A549 (cell line): Measurements from ENCODE around the gene HDAC3. TPM values are rescaled to one million over a fixed set of nuclear protein-coding genes. Genes with fewer than 3 reads are reported as not detected.

ENCODE experiments used
- ATAC-seq, 2 experiments: fragments of 200-7000 bp in 1 of 2; fragments of >200 bp in 1 of 2; cut with Nextera tagmentation in 1 of 2; cut with Tn5 transposase in 1 of 2; 3 replicates each; pipeline versions ENCODE4 v1.8.0 to v1.9.1; 2018 to 2020; ENCODE audit warnings: mild to moderate bottlenecking in 1 of 2, moderate library complexity in 1 of 2
- CTCF ChIA-PET: fragments of 300-600 bp; sonication (Branson Sonifier 250); formaldehyde crosslinking; extraction: SDS; loops from one replicate; lab custom pipeline; 2021; ENCODE audit warnings: antibody characterized with exemption, inconsistent platforms; lab: Yijun Ruan, JAX
- POLR2A ChIA-PET: fragments of 350-600 bp; formaldehyde crosslinking; extraction: SDS; loops from one replicate; lab custom pipeline; 2021; ENCODE audit warnings: antibody characterized with exemption, inconsistent platforms; lab: Yijun Ruan, JAX
- DNase-seq, 2 experiments: peaks; one replicate each; pipeline versions ENCODE4 v3.0.0 to v3.0.0-alpha.2; 2011 to 2016; ENCODE audit warnings: low read depth in 1 of 2, low spot score in 1 of 2
- FAIRE-seq: peaks from 2 replicates; lab custom pipeline; 2011; peaks lifted over from hg19 to GRCh38; lab: Jason Lieb, UNC
- H3K27ac ChIP-seq, 2 experiments: fragments of >200 bp; sonication (Bioruptor Twin); formaldehyde crosslinking; 3 replicates each; pipeline ENCODE4 v1.5.1; 2016 to 2017
- H3K4me1 ChIP-seq: fragments of >200 bp; sonication (Bioruptor Twin); formaldehyde crosslinking; 3 replicates; pipeline ENCODE4 v1.6.1; 2016
- H3K4me2 ChIP-seq: fragments of >200 bp; sonication (Bioruptor Twin); formaldehyde crosslinking; 3 replicates; pipeline ENCODE4 v1.6.1; 2016
- H3K4me3 ChIP-seq: fragments of >200 bp; sonication (Bioruptor Twin); formaldehyde crosslinking; 3 replicates; pipeline ENCODE4 v1.5.1; 2016
- H3K9me3 ChIP-seq: fragments of >200 bp; sonication (Bioruptor Twin); formaldehyde crosslinking; 3 replicates; pipeline ENCODE4 v1.6.1; 2016
- CBX8 ChIP-seq: fragments of 200-600 bp; sonication (generic); IDR thresholded peaks from 2 replicates; pipeline ENCODE4 v1.6.1; 2016
- EHF ChIP-seq: fragments of 250-450 bp; sonication (Bioruptor Pico); IDR thresholded peaks from 2 replicates; pipeline ENCODE4 v1.5.0; 2020; ENCODE audit warnings: mild to moderate bottlenecking
- EP300 ChIP-seq, 2 experiments: fragments of >200 bp; sonication (Bioruptor Twin); formaldehyde crosslinking; IDR thresholded peaks; 2 replicates in 1 of 2; 3 replicates in 1 of 2; pipeline ENCODE4 v1.6.1; 2016 to 2017
- ESRRA ChIP-seq: fragments of 150-350 bp; IDR thresholded peaks from 2 replicates; pipeline ENCODE4 v1.6.1; 2014; ENCODE audit warnings: mild to moderate bottlenecking, low read length, borderline replicate concordance
- FOSB ChIP-seq: fragments of 250-450 bp; sonication (Bioruptor Pico); IDR thresholded peaks from 2 replicates; pipeline ENCODE4 v1.5.0; 2020; ENCODE audit warnings: mild to moderate bottlenecking, moderate library complexity
- FOSL2 ChIP-seq, 2 experiments: fragments of 450-650 bp in 1 of 2; fragments of >200 bp in 1 of 2; sonication (Bioruptor Twin) in 1 of 2; formaldehyde crosslinking; IDR thresholded peaks; 2 replicates each; pipeline versions ENCODE4 v1.5.0 to v1.6.1; 2016 to 2020; ENCODE audit warnings: mild to moderate bottlenecking in 1 of 2, moderate library complexity in 1 of 2
- FOXS1 ChIP-seq: fragments of 250-450 bp; sonication (Bioruptor Pico); IDR thresholded peaks from 2 replicates; pipeline ENCODE4 v1.5.0; 2020; ENCODE audit warnings: mild to moderate bottlenecking, moderate library complexity
- HOXA7 ChIP-seq: fragments of 250-450 bp; sonication (Bioruptor Pico); IDR thresholded peaks from 2 replicates; pipeline ENCODE4 v1.5.0; 2020; ENCODE audit warnings: mild to moderate bottlenecking, moderate library complexity
- JUN ChIP-seq, 2 experiments: fragments of >200 bp; sonication (Bioruptor Twin); formaldehyde crosslinking; IDR thresholded peaks; 2 replicates in 1 of 2; 3 replicates in 1 of 2; pipeline ENCODE4 v1.6.1; 2016 to 2017
- KDM1A ChIP-seq: fragments of 200-600 bp; sonication (generic); IDR thresholded peaks from 2 replicates; pipeline ENCODE4 v1.6.1; 2016; ENCODE audit warnings: low read depth, mild to moderate bottlenecking
- NPAS2 ChIP-seq: fragments of 250-450 bp; sonication (Bioruptor Pico); IDR thresholded peaks from 2 replicates; pipeline ENCODE4 v1.8.0; 2022; ENCODE audit warnings: mild to moderate bottlenecking, moderate library complexity, borderline replicate concordance
- NR3C1 ChIP-seq: fragments of >200 bp; sonication (Bioruptor Twin); formaldehyde crosslinking; IDR thresholded peaks from 3 replicates; pipeline ENCODE4 v1.6.1; 2017
- PHF8 ChIP-seq: fragments of 200-600 bp; sonication (generic); IDR thresholded peaks from 2 replicates; pipeline ENCODE4 v1.6.1; 2016; ENCODE audit warnings: low read depth, mild to moderate bottlenecking, antibody characterized with exemption, moderate library complexity, borderline replicate concordance
- POLR2A ChIP-seq: IDR thresholded peaks from 2 replicates; pipeline ENCODE4 v1.6.1; 2012; ENCODE audit warnings: mild to moderate bottlenecking, low read length
- POLR2AphosphoS2 ChIP-seq: conservative IDR thresholded peaks from 2 replicates; pipeline ENCODE4 v1.6.1; 2012; ENCODE audit warnings: low read length, improper control_type of control experiment, inconsistent platforms
- RCOR1 ChIP-seq: fragments of 150-350 bp; IDR thresholded peaks from 2 replicates; pipeline ENCODE4 v1.6.1; 2014; ENCODE audit warnings: antibody characterized with exemption, low read length, low read depth
- ZFP36 ChIP-seq: fragments of 450-650 bp; IDR thresholded peaks from 2 replicates; pipeline ENCODE4 v1.6.1; 2014; ENCODE audit warnings: borderline replicate concordance; ENCODE audit not compliant: partially characterized antibody
- ZSCAN20 ChIP-seq: fragments of 250-450 bp; sonication (Bioruptor Pico); IDR thresholded peaks from 2 replicates; pipeline ENCODE4 v1.8.0; 2022; ENCODE audit warnings: mild to moderate bottlenecking, moderate library complexity
- WGBS: methylation state at CpG from one replicate; pipeline ENCODE4 v1.1.6; 2017; ENCODE audit errors: missing lambda C conversion rate; 5-methylcytosine and 5-hydroxymethylcytosine counted together
- polyA plus RNA-seq, 4 experiments: library from polyadenylated mRNA; depleted of rRNA in 3 of 4; stranded (reverse); fragments of >200 nt; fragmentation: RNase III in 1 of 4; extraction: RNeasy Plus Mini Kit Qiagen cat#74134 plus additional on column Dnase treatment in 1 of 4; gene quantifications; 2 replicates in 3 of 4; 3 replicates in 1 of 4; pipeline ENCODE4 v1.2.3, GENCODE V29; 2011 to 2017
- TF ChIP-seq, protein P1 (sequence below): fragments of >200 bp; sonication (Bioruptor Twin); formaldehyde crosslinking; IDR thresholded peaks from 3 replicates; pipeline ENCODE4 v1.6.1; 2016
- TF ChIP-seq, protein P2 (sequence below): IDR thresholded peaks from 2 replicates; pipeline ENCODE4 v1.6.1; 2012
- TF ChIP-seq, protein P3 (sequence below): IDR thresholded peaks from 2 replicates; pipeline ENCODE4 v1.6.1; 2012

HDAC3 gene
- polyA plus RNA-seq, 2 of the 4 experiments (the other 2 are of a cell fraction), result 51.1 to 67.3 TPM

DNA sequence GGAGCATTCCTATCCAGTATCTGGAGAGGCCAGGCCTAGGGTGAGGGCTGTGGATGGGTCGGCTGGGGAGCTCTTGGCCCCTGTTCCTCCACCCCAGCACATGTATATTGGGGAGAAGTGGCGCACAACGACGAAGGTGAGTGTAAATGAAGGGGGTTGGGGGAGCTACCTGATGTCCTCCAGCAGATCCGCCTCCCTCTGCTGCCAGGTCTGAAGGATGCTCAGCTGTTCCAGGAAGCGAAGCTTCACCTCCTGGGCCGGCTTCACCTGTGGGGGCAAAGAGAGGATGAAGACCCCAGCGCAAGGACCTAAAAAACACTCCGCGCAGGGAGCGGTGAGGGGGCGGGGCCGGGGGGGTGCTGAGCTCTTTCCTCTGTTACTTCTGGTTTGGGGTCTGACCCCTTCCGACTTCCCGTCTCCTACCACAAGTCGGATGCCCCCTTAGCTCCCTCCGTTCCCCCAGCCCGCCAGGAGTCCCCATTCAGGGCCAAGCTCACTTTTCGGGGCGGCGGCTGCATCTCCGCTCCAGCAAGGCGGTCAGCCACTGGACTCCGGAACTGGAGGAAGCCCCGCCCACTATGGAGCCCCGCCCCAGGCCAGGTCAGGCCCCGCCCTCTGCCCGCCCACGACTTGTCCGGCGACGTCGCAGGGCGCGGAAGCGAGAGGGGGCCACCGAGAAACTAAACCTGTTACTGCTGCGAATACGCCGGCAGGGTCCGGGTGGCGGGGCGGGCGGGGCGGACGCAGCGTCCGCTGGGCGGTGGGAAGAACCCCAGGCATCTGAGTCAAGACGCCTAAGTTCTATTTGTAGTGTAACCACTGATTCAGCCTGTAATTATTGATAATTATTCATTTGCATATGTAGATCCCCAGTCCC lies 14.4 kb upstream of the HDAC3 start, which contains the start of gene FCHSD1:
FCHSD1 (minus strand) TSS at position 568 of the 877 bp plus-strand sequence; CDS start at position 518, 50 bp downstream.
- Histone ChIP-seq H3K4me3 (peak within 1 kb of the TSS; percentile 70), H3K9me3 (no peaks in the 10 kb centered on the region), H3K27ac (peak within 1 kb of the TSS; percentile 61 to 90), H3K4me2 (peak within 1 kb of the TSS; percentile 67), H3K4me1 (peaks cover 4% of the 10 kb centered on the region; the same call in 1 of the 3 replicates)
- CTCF ChIA-PET, result interaction anchor here (0.9 to 2.7 kb wide), 8 partner anchors 9 to 310 kb away, joined by 3 to 17 read pairs (median 3); partner anchors contain the start of gene DIAPH1
- TF ChIP-seq EHF (no peak), CBX8 (no peak), POLR2A (peak; percentile 59), JUN (IDR thresholded peaks at IDR 0.05) (peak in 1 of 2 experiments; percentile 28; a peak in 1 of 5 replicates), ZSCAN20 (CRISPR knock-in tag) (no peak), PHF8 (peak; percentile 51; the same call in 1 of the 2 replicates), FOXS1 (CRISPR knock-in tag) (no peak), FOSB (CRISPR knock-in tag) (no peak), NPAS2 (CRISPR knock-in tag) (no peak), FOSL2 (IDR thresholded peaks at IDR 0.05) (no peak), FOSL2 (CRISPR knock-in tag; IDR thresholded peaks at IDR 0.05) (no peak)
- TF ChIP-seq, protein P1, sequence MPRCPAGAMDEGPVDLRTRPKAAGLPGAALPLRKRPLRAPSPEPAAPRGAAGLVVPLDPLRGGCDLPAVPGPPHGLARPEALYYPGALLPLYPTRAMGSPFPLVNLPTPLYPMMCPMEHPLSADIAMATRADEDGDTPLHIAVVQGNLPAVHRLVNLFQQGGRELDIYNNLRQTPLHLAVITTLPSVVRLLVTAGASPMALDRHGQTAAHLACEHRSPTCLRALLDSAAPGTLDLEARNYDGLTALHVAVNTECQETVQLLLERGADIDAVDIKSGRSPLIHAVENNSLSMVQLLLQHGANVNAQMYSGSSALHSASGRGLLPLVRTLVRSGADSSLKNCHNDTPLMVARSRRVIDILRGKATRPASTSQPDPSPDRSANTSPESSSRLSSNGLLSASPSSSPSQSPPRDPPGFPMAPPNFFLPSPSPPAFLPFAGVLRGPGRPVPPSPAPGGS, result 0 out of 3 replicates have a peak, but pooled peaks have one; percentile 34
- peak; percentile 81 to 96 for ATAC-seq
- 8% methylated on average over 17 of the region's 50 CpGs for WGBS
- POLR2A ChIA-PET, result interaction anchor here (0.6 to 1.7 kb wide), 4 partner anchors 8 to 89 kb away, joined by 3 to 14 read pairs (median 4); partner anchors contain the start of genes HDAC3 and RELL2
- DNase-seq, result peak; percentile 82 to 98
- FAIRE-seq, result no peak

DNA sequence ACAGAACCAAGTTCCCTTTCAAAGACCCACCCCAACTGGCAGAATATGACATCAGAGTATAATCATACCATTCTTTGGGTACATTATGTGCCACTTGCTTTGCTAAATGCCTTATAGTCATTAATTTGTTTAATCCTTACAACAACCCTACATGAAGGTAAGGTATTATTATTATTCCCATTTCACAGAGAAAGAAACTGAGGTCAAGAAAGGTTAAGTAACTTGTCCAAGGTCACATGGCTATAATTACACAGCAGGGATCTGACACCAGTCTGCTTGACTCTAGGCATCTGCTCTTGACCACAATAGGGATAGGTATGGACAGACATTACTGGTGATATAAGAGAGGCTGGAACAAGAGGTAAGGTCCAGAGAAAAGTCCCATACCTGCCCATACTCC lies 13.3 kb upstream of the HDAC3 start:
- H3K4me1 ChIP-seq, result peaks cover 4% of the 10 kb centered on the region; the same call in 1 of the 3 replicates
- H3K4me2 ChIP-seq, result no peak overlapping the region
- DNase-seq (no peak), FAIRE-seq (no peak), ATAC-seq (no peak)
- no peak overlapping the region for H3K4me3 ChIP-seq
- POLR2A ChIA-PET, result no interaction called here
- H3K9me3 ChIP-seq, result no peaks in the 10 kb centered on the region
- H3K27ac ChIP-seq, result no peak overlapping the region
- CTCF ChIA-PET, result interaction anchor here (1.0 to 4.6 kb wide), 5 partner anchors 9 to 311 kb away, joined by 3 to 22 read pairs (median 6); partner anchors contain the start of genes HDAC3 and RELL2
- peak; percentile 61; the same call in 1 of the 2 replicates for TF ChIP-seq KDM1A
- TF ChIP-seq, protein P1, result no peak

DNA sequence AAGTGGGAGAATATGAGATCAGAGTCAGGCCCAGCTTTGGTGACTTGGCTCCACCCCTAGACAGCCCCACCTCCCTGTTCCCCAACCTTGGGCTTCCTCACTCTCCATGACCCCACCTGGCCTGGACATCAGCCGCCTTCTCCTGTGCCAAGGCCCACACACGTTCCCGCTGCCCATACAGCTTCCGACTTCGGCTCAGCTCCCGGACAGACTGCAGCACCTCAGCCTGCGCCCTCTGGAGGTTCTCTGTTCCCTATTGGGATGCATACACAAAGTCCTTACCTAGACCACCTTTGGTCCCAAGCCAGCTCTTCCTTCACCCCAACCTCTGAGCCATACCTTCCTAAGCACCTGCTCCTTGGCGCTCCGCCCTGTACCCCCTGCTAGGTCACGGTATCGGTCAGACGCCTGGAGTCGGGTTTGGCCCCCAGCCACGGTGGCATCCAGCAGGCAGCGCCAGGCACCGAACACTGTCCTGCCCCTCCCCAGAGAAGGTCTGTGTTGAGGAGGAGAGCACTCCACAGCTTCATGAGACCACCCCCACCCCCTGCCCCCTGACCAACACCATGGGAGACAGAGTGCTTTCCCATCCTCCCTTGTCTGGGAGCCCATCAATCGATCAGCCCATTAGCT lies 12.5 kb upstream of the HDAC3 start:
- POLR2A ChIA-PET, result interaction anchor here (1.4 kb wide), 1 partner anchor 12 kb away, joined by 4 read pairs; the partner anchor contains the start of genes HDAC3 and RELL2
- no peak overlapping the region for H3K4me2 ChIP-seq
- H3K4me3 ChIP-seq, result no peak overlapping the region
- no peaks in the 10 kb centered on the region for H3K9me3 ChIP-seq
- DNase-seq, result no peak
- FAIRE-seq, result no peak
- TF ChIP-seq, protein P2, sequence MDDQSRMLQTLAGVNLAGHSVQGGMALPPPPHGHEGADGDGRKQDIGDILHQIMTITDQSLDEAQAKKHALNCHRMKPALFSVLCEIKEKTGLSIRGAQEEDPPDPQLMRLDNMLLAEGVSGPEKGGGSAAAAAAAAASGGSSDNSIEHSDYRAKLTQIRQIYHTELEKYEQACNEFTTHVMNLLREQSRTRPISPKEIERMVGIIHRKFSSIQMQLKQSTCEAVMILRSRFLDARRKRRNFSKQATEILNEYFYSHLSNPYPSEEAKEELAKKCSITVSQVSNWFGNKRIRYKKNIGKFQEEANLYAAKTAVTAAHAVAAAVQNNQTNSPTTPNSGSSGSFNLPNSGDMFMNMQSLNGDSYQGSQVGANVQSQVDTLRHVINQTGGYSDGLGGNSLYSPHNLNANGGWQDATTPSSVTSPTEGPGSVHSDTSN, result no peak
- no peak for TF ChIP-seq NR3C1
- TF ChIP-seq ESRRA, result no peak
- TF ChIP-seq ZFP36, result no peak
- no peak for TF ChIP-seq POLR2AphosphoS2
- TF ChIP-seq EP300 (IDR thresholded peaks at IDR 0.05), result no peak
- TF ChIP-seq, protein P3, sequence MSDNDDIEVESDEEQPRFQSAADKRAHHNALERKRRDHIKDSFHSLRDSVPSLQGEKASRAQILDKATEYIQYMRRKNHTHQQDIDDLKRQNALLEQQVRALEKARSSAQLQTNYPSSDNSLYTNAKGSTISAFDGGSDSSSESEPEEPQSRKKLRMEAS, result no peak
- TF ChIP-seq CBX8, result no peak
- TF ChIP-seq RCOR1, result no peak
- TF ChIP-seq HOXA7, result no peak
- TF ChIP-seq, all 56 proteins: peak for 0
- Histone ChIP-seq H3K27ac (no peak overlapping the region), H3K4me1 (peaks cover 4% of the 10 kb centered on the region; the same call in 1 of the 3 replicates)
- ATAC-seq, result no peak
- WGBS, result 96% methylated on average over 17 of the region's 17 CpGs
- CTCF ChIA-PET, result interaction anchor here (1.0 to 4.6 kb wide), 5 partner anchors 8 to 57 kb away, joined by 3 to 22 read pairs (median 17); partner anchors contain the start of genes DIAPH1, HDAC3 and RELL2
